ENCODE measurements around the gene AMOT.

GRCh38 chrX:112841114-112841819, 636 bp upstream of the AMOT start:
- TF ChIP-seq CTCF (IDR thresholded peaks at IDR 0.05): no peak
- TF ChIP-seq EZH2 (IDR thresholded peaks at IDR 0.05): no peak

All from neural progenitor cell (in vitro differentiated cells).